ENCODE data around the gene PRKAG1.

The PRKAG1 gene

DNA sequence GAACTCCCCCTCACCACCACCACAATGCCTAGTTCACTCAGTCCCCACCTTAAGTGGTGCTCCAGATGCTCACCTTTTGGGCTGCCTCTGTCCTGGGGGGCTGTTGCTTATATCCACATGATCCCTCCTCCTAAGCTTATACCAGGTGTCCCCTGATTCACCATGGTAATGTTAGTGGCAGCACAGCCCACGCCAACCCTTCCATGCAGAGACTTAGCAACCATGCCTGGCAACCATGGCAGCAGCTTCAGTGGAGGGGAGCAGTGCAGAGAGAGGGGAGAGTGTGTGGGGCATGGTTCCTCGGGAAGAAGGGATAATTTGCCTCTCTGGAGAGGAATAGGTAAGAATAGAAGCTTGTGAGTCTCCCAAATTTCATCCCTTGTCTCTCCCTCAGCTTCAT is 18.2 kb downstream of the PRKAG1 start:
- DNase-seq = no peak

DNA sequence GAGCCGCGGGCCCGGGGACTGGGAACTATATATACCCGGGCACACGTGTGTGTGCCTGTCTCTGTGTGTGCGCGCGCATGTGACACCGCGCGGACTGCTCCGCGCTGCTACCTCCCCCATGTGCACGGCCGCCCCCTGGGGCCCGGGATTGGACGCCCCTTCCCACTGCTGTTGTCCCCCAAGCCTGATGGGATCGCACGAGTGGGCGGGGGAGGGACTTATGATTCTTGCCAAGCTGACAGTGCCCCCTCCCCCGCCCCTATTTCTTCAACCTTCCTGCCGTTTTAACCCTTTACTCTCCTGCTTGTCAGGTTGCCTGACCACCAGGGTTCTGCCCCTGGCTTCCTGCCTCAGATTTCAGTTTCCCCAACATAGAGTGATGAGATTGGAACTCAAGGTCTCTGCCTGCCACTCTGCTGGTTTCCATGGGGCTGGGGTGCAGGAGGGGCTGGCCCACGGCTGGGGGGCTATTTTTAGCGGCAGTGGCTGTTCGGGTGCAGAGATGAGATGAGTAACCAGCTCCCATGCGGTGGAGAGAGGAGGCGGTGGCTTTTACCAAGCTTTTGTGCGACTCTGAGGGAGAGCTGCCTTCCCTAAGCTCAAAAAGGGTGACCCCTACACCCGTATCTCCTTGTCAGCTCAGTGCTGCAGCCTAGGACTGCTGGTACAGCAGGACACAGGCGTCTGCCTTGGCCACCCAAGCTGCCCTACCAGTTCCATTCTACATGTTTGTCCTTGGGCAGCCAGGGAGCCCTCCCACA is 19.0 kb downstream of the PRKAG1 start, which contains the start of gene DDN:
DDN (minus strand) TSS at position 5 of the 761 bp plus-strand sequence. CDS start 88 bp downstream, outside the sequence.
- DNase-seq = peak; percentile 12

DNA sequence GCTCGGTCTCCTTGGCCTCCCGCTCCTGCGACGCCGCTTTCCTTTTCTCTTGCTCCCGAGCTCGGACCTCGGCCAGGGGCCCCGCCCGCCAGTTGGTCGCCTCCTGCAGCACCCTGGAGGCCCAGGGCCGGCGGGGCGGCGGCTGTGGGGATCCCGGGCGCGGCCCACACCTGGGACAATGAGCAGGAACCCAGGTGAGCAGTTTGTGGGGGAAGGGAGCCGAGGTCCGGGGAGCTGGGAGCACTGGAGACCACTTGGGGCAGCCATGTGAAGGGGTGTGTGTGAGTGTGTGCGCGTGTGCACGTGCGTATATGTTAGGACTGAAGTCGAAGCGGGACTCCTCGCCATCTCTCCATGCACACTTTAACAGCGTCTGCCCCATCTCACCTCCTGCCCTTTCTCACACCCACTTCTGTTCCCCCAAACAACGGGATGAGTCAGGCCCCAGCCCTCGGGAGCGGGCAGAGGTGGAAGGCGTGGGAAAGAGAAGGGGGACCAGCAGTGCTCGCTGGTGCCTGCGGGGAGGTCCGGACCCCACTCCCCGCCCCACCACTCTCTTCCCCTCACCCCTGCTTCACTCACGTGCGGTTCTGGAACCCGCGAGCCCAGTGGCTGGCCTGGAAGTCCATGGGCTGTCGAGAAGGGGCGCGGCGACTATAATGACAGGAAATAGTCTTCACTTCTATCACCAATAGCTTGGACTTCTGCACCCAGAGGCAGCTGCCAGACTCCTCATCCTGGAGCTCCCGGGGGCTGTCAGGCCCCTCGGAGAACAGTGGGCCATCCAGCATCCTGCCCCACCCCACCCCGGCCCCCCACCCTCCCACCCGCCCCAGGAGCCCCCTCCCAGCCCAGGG is 19.9 kb downstream of the PRKAG1 start:
- no peak for DNase-seq

DNA sequence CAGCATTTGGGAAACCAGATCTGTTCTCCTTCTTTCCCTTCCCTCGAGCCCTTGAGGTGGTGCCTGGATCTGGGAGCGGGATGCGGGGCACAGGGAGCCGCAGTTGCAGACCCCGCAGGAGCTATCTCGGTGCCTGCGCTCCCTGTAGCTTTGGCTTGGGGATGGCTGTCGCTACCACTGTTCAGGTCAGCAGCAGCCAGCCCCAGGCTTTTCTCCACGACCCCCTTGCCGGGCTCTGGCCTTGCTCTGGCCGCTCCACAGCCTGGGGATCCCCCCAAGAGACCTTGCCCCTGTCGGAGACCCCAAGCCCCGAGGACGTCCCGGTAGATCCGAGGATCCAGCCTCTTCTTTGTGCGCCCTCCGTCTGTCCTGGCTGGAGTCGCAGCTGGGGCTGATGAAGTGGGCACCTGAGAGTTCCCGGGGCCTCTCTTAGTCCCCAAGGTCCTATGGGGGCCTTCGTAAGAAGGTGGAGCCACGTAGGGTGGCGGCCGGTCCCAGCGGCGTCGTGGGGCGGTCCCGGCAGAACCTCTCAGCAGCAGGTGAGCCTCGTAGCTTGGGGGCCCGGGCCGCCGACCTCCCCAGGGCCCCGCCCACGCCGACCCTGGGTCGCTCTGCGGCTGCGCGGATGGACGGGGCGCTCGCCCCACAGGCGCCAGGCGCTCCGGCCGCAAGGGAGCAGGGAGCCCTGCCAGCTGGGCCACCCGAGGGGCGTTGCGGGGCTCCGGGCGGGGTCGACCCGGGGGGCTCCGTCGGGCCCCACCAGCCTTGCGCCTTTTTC is 20.7 kb downstream of the PRKAG1 start:
- DNase-seq = no peak

DNA sequence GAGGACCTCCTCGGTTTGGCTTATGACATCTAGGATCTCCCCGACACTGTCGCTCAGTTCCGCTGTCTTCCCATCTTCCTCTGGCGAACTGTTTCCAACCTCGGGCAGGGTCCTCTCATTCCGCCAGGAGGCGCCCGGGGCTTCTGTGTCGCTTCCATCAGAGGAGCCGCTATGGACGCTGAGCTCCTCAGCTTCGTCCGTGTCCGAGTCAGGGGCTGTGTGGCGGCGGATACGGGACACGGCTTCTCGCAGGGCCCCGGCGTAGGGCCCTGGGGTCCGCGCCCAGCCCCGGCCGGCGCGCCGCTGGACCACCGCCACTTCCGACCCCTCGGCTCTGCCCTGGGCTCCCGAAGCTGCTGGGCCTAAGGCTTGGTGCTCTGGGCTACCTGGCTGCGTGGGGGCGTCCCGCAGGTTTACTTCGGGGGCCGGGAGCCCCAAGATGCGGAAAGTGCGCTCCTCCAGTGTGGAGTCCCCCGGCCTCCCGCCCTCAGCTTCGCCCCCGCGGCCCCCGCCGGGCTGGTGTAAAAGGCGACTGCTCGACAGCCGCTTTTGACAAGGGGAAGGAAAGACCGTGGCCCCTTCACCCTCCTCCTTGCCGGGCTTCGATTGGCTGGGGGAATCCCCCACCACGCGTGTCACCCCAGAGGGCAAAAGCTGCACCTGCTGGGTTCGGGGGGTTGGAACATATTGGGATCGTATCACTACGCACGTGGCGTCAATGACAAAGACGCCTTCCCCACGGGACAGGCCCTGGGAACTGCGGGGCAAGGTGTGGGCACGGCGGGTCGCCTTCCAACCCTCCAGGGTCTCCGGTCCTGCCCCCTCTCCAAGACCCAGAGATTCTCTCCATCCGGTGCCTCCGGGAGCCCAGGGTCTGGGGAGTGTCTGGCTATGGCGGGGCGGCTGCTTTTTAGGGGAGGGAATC is 21.5 kb downstream of the PRKAG1 start:
- no peak for DNase-seq

DNA sequence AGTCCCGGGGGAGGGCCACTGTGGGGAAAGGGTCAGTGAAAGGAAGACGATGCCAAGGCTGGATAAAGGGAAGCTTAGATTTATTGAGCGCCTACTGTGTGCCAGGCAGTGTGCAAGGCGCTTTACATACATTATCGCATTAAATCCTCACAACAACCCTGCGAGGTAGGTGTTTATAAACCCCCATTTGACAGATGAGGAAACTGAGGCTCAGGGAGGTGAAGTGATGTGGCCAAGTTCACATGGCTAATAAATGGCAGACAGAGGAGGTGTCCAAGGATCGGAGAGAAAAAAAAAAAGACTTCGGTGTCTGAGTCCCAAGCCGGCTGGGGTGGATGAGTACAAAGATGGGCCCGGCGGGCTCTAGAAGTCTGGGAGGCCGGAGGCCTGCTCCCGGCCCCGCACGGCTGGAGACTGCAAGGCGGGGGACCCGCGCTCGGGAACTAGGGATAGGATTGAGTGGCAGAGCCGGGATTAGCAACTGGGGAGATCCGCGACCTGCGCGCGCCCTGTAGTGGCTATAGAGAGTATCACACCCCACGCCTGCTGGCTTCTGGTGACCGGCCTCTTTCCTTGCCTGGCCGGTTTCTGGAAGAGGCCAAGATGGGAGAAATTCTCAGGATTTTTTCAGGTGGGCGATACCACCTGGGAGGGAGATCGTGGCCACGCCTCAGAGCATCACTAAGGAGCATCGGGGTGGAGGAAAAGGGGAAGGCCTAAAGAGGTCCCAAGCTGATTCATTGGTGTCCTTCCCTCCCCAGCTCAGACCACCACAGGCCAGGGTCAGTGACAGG is 23.3 kb downstream of the PRKAG1 start:
- peak; percentile 68 for DNase-seq

DNA sequence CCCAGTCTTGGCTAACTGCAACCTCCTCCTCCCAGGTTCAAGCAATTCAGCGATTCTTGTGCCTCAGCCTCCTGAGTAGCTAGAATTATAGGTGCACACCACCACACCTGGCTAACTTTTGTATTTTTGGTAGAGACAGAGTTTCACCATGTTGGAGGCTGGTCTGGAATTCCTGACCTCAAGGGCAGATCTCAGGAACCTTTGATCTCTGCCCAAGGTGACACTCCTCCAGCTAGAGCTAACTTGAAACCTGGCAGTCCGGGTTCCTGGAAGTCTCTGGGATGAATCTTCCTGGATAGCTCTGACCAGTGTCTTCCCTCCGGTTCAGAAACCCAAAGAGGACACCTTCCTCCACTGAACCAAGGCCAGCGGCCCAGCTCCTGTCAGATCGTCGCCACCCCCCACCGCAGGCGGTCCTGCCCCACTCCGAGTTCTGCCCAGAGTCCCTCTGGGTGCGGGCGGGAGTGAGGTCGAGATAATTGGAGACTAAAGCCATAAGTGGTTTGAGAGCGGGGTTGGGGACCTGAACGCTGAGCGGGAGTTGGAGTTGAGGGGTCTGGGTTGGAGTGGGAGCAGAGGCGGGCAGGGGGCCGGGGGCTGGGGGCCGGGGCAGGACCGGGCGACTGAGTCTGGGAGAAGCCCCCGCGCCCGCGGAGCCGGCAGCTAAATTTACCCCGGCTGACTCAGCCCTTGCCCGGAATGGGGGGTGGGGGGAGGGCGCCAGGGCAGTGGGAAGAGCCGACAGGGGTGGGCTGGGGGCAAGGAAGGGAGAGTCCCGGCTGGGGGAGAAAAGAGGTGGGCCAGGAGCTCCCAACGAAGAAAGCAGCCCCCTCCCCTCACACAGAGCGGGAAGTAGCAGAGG is 24.1 kb downstream of the PRKAG1 start:
- no peak for DNase-seq

DNA sequence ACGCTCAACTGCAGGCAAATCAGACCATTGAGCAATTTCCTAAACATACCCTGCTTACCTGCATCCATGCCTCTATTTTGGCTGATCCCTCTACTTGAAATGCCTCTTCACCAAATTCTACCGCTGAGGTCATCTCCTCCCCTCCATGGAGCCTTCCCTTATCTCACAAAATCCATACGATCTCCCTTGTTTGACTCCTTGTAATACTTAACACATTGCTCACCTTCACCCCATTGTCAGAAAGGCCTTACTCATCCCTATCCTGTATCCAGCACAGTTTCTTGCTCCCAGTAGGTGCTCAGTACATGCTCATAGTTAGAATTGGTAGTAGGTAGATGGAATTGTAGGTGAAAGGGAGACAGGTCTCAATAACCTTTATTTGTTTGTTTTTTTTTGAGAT is 24.8 kb downstream of the PRKAG1 start:
- DNase-seq = no peak

DNA sequence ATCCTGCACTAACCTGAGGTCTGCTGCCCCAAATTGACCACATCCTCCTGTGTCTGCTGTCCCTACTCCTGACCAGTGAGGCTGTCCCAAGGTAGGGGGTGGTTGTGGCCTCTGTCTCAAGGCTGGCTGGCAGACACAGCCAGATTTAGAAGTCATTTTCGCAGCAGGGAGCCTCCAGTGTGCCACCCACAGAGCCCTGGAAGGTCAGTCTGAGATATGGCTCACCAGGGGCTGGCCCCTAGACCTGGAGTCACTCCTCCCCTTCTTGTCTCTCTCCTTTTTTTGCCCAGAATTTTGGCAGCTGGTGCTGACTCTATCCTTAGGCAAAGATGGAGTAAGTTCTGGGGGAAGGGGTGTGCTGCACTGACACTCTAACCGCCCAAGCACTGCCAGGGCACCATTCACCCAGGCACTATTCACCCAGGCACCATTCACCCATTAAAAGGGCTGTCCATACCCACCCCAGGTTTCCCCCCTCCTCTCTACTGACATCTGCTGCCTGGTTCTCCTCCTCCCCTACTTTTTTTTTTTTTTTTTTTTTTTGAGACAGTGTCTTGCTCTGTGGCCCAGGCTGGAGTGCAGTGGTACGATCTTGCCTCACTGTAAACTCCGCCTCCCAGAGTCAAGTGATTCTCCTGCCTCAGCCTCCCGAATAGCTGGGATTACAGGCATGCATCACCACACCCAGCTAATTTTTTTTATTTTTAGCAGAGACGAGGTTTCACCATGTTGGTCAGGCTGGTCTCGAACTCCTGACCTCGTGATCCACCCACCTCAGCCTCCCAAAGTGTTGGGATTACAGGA is 27.1 kb downstream of the PRKAG1 start:
- DNase-seq = no peak

DNA sequence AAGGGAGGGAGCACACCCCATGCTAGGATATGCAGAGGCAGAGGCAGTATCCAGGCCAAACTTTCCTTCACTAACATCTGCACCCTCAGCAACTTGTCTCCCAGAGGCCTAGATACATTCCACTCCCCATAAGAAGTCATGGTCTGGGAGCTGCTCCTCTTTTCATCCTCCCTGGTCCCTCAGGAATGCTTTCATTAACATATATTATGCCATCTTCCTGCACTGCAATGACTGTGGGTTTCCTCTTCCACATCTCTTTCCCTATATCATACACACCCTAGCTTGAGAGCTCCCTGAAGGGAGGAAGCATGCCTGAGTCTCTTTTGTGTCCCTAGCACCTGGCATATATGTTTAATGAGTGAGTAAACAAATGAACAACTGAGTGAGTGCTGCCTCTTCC is 28.0 kb downstream of the PRKAG1 start:
- no peak for DNase-seq

DNA sequence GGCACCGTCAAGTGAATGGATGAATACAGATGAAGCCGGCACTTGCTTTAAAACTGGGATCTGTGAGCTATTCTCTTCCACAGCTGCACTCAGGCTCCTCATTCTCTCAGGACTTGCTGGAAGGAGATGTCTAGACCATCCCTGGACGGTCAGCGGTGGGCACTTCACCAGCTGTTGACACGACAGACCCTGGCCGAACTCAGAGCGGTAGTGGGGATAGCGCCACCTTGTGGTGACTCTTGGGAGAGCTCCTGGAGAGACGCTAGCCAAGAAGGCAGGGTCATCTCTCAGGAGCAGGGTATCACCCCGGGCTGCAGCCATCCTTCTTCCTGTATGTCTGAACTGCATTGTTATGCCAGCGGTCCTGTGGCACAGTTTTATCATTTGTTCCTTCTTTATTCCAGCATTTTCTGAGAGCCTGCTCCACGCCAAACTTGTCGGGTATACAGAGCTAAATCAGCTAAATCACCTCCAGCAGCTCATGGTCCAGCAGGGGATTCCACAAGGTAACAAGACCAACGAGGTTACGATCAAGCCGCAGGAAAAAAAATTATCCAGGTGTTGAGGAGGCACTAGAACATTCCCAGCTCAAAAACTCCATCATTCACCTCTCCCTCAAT is 30.4 kb downstream of the PRKAG1 start:
- no peak for DNase-seq

DNA sequence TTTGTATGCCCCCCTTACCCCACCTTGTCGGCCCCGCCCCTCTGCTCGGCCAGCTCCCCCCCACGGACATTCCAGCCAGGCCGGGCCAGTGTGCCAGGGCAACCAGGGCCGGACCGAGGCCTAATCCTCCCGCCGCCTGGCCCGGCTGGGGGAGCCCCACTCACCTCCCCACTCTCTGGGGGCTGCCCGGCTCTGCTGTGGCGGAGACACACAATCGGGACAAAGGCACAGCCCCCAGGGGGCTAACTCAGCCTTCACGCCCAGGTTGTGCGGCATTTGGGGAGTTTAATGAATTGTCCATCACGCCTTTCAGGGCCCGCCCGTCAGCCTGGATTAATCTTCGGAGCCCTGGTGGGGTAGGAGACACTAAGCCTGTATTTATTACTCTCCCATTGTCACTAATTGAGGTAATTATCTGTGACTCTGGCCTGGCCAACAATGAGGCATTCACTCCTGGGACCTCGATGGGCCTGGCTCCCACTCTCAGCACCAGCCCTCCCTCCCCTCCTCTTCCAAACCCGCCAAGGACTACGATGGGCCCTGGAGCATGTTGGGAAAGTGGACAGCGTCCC is 31.8 kb downstream of the PRKAG1 start:
- peak; percentile 18 for DNase-seq

DNA sequence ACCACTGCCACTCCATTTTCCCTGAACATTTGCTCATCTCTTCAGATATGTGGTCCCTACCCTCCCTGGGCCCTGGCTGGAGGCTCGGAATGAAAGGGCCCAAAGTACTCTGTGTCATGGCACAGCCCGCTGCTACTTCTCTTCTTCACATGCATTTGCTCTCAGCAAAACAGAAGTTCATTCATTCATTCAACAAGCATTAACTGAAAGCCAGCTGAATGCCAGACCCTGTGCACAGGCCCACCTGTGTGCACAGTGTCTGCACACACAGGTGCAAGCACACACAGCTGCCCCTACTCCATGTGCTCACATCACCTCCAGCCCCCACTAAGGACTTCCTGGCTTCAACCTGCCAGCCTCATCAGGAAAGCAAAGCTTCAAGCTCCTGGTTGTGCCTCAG is 32.7 kb downstream of the PRKAG1 start:
- no peak for DNase-seq

DNA sequence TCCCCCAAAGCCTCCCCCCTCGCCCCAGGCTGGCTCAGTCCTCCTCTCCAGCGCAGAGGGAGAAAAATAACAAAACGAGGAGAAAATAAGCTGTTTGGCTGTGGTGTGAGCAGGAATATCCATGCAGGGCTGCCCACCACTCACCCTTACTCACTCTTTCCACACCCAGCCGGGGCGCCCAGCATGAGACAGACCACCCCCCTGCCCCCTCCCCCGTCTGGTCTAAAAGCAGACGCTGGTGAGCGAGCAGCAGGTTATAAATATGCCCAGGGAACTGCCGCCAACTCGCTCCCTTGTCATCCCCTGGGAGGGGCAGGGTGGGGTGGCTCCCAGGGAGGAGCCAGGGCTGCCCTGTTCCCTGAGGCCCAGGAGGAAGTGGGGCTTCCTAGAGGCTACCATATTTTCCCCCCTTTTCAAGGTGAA is 33.1 kb downstream of the PRKAG1 start:
- no peak for DNase-seq

DNA sequence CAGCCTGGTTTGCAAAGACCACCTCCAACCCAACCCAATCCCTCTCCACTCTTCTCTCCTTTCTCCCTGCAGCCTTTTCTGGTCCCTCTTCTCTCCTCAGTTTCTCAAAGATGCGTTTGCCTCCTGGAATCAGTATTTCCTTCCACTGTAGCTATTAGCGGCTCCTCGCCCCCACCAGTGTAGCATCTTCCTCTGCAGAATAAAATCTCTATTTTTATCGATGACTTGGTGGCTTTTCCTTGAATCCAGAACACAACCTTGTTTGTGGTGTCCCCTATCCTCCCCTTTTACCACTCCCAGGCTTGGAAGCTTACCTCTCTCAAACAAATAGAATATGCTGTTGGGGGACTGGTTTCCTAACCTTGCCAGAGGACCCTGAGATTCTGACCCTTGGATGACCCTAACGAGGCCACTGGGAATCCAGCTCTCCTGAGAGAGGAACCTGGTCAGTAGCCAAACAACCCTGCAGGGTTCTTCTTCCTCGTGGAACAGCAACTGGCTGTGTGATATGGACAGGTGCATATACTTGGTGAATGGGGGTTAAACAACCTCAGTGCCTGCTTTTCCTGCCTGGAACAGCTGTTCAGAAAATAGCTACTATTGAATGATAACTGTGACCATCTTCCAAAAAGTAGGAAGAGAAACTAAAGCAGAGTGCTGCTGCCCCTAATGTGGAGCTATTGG is 36.0 kb downstream of the PRKAG1 start:
- no peak for DNase-seq

DNA sequence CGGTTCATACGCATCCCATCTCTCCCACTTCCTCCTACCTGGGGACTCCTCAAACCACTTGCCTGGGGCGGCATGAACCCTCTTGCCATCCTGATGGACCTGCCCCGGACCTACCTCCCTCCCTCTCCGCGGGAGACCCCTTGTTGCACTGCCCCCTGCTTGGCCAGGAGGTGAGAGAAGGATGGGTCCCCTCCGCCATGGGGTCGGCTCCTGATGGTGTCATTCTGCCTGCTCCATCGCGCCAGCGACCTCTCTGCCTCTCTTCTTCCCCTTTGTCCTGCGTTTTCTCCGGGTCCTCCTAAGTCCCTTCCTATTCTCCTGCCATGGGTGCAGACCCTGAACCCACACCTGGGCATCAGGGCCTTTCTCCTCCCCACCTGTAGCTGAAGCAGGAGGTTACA is 36.8 kb downstream of the PRKAG1 start:
- no peak for DNase-seq

DNA sequence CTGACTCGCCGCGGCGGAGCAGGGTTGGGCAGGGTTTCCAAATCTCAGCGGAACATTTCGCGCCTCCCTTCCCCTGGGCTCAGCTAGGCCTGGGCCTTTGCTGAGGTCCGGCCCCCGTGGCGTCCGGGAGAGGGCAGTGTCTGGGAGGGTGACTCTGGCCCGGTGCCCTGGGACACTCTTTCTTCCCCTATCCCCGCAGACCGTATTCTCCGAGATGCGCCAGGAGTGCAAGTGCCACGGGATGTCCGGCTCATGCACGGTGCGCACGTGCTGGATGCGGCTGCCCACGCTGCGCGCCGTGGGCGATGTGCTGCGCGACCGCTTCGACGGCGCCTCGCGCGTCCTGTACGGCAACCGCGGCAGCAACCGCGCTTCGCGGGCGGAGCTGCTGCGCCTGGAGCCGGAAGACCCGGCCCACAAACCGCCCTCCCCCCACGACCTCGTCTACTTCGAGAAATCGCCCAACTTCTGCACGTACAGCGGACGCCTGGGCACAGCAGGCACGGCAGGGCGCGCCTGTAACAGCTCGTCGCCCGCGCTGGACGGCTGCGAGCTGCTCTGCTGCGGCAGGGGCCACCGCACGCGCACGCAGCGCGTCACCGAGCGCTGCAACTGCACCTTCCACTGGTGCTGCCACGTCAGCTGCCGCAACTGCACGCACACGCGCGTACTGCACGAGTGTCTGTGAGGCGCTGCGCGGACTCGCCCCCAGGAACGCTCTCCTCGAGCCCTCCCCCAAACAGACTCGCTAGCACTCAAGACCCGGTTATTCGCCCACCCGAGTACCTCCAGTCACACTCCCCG is 37.4 kb downstream of the PRKAG1 start:
- DNase-seq = no peak

Data from NCI-H2227 treated with DMSO at 0.1 percent for 48 hours (cell line).